NCI-H146 treated with DMSO at 0.1 percent for 48 hours (cell line): ENCODE data around the gene IFI30.
A peak's percentile ranks its signal among the peaks of the same experiment; 100 is the strongest.

Experiments
- DNase-seq: peaks from one replicate; lab custom pipeline; 2025; ENCODE audit not compliant: unreplicated experiment; lab: John Stamatoyannopoulos, UW

Gene IFI30

DNA sequence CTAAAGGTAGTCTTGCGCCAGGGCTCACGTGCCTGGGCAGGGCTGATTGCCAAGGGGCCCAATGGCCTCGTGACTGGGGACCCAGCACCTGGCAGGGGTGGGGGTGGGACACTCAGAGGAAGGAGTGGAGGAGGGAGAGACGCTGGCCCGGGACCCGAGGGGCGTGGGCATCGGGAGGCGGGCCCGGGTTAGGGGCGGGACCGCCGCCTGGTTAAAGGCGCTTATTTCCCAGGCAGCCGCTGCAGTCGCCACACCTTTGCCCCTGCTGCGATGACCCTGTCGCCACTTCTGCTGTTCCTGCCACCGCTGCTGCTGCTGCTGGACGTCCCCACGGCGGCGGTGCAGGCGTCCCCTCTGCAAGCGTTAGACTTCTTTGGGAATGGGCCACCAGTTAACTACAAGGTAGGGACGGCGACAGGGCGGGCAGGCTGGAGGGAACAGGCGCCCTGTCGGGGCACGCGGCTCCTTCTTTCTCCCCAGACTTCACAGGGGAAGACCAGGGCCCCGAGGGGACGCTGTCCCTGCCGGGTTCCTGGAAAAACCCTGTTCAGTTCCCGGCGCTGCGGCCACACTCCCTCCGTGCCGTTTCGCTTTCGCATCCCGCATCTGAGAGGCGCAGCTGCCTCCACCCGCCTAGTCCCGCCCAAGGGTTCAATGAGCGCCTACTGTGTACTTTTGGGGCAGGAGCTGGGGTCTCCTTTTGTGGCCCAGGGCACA, at the start of gene IFI30:
TSS of gene IFI30 (plus strand) at position 242 of the 717 bp plus-strand sequence. CDS start at position 271, 29 bp downstream.
- DNase-seq, result peak; percentile 68

DNA sequence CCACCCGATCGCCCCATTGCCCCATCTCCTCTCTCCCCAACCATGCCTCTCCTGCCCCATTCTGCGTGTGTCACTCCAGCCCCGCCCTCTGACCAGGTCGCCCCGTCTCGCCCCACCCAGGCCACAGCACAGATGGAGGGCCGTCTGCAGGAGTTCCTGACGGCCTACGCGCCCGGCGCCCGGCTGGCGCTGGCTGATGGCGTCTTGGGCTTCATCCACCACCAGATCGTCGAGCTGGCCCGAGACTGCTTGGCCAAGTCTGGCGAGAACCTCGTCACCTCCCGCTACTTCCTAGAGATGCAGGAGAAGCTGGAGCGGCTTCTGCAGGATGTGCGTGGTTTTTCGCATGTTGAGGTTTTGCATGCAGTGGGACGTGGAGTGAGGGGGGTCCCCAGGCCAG, 49.8 kb upstream of the IFI30 start:
- no peak for DNase-seq

DNA sequence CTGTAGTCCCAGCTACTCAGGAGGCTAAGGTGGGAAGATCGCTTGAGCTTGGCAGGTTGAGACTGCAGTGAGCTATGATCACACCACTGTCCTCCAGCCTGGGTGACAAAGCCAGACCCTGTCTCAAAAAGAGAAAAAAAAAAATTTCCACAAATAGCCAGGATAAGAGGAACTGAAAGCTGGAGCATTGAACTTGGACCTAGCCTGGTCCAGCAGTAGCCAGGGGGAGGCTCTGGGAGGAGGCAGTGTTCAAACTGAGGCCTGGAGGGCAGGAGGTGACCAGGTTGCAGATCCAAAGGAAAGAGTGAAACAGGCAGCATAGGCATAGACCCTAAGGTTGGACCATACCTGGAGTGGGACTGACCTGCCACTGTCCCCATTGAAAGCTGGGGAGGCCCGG, 47.5 kb upstream of the IFI30 start:
- DNase-seq, result no peak

DNA sequence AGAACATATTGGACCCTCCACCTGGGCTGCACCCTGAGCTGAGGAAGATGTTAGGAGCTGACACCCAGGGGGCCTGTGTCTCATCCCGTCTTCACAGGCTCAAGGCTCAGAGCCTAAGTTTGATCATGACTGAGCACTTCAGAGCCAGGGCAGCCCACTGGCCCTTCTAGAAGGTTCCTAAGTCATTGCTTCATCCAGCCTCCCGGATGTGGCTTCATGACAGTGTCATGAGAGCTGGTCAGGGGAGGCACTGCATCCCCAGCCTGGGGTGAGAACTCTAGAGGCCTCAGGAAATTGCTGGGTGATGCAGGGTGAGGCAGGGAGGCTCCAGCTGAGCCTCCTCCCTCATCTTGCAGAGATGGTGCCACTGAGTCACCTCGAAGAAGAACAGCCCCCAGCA, 45.6 kb upstream of the IFI30 start:
- no peak for DNase-seq

DNA sequence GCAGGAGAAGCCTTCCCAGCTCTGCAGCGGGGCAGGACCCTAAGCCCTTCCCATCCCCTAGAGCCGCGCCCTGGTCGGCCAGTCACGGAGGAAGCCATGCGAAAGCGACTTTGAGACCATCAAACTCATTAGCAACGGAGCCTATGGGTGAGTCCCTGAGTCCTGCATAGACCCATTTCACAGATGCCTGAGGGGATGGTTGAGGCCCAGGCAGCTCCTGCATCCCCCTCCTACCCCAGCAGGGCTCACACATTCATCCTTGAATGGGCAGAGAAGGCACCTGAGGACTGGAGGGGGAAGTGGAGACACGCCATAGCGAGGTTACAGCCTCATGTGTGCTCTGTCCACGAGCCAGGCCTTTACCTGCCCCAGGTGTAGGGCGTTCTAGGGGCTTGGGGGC, 44.8 kb upstream of the IFI30 start:
- no peak for DNase-seq

DNA sequence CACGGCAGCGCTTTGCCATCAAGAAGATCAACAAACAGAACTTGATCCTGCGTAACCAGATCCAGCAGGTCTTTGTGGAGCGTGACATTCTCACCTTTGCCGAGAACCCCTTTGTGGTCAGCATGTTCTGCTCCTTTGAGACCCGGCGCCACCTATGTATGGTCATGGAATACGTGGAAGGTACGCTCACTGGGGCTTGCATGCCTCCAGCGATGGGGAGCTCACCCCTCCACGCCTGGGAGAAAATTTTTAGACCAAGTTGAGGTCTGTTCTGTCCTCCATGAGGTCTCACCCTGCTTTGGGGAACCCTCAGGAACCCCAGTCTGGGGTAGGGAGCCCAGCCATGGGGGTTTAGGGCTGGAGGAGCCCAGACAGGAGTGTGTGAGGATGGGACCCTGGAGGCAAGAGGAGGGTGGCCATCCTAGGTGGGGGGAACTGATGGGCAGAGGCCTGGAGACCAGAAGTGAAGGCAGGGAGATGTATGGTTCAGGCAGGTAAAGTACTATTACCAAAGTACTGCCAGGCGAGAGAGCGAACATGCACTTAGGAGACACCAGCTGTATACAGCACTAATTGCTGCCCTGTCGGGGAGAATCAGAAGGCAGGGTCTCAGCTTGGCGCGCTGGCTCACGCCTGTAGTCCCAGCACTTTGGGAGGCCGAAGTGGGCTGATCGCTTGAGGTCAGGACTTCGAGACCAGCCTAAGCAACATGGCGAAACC, 42.9 kb upstream of the IFI30 start:
- DNase-seq, result no peak

DNA sequence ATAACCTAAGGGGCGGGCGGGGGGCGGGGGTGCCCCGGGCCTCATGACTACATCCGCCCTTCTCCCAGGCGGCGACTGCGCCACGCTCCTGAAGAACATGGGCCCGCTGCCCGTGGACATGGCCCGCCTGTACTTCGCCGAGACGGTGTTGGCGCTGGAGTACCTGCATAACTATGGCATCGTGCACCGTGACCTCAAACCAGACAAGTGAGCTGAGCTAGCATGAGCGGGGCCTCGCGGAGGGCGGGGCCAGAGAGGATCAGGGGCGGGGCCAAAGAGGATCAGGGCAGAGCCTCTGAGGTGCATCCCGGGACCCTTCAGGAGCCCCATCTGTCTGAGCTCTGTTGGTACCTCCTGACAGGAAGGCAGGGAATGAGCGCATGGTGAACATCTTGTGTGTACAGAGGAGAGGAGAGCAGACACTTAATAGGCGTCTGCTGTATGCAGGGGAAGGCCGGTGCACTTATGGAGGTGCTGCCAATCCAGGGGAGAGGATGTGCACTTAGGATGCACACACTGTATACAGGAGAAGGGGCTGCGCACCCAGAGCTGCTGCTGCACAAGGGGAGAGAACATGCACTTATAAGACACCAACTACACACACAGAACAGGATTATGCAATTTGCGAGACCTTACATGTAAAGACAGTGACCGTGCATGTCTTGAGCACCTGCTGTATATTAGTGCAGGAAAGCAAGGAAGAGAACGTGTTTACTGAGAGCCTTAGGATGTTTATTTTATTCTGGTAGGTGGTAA, 41.6 kb upstream of the IFI30 start:
- DNase-seq, result no peak

DNA sequence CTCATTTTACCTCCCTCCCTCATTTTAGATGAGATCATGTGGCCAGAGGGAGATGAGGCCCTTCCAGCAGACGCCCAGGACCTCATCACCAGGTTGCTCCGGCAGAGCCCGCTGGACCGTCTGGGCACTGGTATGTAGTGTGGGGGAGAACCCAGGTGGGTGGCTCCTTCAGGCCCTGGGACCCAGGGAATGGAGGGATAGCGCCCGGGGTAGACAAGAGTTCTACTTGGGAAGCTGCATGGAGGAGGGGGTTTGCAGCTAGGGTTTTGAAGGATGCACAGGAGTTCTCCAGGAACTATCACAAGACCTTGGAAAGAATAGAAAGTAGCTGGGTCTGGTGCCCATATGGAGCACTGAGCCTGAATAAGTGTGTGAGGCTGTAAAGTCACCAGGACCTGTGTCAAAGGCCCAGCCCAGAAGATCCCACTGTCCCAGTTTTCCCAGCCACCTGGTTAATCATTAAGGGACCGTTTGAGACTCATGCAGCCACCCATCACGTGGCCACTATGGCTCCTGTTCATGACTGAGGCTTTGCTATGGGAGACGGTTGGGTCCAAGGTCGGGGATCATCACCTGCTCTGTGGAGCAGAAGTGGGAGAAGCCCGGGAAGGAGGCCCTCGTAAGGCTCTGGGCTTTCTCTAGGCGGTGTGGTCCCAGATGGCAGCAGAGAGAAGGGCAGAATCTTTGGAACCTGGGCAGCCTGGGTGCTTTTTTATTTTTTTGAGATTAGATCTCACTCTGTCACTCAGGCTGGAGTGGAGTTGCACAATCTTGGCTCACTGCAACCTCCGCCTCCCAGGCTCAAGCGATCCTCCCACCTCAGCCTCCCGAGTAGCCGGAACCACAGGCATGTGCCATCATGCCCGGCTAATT, 37.7 kb upstream of the IFI30 start:
- no peak for DNase-seq

DNA sequence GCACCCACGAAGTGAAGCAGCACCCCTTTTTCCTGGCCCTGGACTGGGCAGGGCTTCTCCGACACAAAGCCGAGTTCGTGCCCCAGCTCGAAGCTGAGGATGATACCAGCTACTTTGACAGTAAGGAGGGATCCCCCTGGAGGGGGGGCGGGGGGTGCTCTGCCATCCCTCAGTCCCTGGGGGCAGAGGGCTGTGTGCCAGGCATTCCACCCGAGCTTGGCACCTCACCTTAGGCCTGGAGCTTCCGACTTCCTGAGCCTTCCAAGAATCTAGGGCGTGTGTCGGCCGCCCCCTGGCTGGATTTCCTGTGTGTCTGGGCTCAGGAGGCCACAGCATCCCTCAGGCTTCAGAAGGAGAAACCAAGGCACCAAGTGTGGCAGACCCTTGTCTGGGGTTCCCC, 36.4 kb upstream of the IFI30 start:
- DNase-seq, result no peak

DNA sequence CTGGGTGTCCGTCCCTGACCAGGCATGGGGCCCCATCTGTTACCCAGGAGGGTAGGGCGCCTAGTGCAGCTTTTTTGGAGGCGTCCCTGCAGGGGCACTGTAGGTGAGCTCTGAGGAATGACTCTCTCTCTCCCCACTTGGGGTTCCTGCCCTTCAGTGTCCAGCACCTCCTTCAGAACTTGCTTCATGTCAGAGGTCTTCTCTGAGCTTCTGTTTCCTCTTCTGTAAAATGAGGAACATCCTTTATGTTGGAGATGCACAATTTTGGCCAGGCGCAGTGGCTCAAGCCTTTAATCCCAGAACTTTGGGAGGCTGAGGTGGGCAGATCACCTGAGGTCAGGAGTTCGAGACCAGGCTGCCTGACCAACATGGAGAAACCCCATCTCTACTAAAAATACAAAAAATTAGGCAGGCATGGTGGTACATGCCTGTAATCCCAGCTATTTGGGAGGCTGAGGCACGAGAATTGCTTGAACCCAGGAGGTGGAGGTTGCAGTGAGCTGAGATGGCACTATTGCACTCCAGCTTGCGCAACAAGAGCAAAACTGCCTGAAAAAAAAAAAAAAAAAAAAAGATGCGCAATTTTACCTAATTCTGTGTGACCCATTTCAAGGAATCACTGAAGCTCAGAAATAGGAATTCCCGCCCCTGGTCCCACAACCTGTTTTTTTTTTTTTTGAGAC, 35.8 kb upstream of the IFI30 start:
- DNase-seq, result no peak

DNA sequence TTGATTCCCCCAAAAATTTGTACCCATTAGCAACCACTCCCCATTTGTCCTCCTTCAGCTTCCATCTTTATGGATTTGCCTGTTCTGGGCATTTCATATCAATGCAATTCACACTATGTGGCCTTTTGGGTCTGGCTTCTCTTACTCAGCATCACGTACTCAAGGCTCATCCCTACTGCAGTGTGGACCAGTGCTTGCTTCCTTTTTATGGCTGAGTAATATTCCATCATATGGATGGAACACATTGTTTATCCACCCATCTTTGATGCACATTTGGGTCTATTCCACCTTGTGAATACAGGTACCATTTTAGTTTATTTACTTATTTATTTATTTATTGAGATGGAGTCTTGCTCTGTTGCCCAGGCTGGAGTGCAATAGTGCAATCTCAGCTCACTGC, 33.1 kb upstream of the IFI30 start:
- no peak for DNase-seq

DNA sequence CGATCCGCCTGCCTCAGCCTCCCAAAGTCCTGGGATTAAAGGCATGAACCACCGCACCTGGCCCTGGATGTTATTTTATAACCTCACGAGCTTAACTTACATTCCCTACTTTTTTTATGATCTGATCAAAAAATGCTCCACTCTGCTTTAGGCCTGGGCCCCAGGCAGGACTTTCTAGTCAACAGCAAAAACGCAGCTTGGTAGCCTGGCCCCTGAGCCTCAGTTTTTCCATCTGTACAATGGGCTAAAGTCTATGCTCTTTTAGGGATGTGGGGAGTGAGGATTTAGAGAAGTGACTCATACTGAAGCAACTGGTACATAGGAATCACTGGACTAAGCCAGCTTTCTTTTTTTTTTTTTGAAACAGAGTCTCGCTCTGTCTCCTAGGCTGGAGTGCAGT, 32.6 kb upstream of the IFI30 start:
- DNase-seq, result no peak

DNA sequence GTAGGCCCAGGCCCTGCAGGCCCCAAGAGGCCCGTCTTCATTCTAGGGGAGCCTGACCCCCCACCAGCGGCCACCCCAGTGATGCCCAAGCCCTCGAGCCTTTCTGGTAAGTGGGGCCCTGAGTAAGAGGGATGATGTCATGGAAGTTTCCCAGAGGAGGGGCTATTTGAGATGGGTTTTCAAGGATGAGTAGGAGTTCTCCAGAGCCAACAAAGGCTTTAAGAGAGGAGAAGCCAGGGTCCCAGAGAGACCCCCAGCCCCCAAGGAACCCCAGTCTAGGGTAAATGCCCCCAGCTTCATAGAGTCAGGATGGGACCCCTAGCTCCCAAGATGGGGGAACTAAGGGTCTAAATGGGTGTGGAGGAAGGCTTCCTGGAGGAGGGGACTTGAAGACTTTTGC, 29.7 kb upstream of the IFI30 start:
- no peak for DNase-seq

DNA sequence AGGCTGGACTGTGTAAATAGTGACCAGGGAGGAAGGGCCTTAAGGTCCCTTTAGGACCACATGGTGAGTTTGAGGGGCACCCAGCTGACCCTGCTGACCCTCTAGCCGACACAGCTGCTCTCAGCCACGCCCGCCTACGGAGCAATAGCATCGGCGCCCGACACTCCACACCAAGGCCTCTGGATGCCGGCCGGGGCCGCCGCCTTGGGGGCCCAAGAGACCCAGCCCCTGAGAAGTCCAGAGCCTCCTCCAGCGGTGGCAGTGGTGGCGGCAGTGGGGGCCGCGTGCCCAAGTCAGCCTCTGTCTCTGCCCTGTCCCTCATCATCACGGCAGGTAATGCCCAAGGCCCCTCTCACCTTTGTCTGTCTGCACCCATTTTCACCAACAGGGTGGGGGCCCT, 29.3 kb upstream of the IFI30 start:
- DNase-seq, result no peak

DNA sequence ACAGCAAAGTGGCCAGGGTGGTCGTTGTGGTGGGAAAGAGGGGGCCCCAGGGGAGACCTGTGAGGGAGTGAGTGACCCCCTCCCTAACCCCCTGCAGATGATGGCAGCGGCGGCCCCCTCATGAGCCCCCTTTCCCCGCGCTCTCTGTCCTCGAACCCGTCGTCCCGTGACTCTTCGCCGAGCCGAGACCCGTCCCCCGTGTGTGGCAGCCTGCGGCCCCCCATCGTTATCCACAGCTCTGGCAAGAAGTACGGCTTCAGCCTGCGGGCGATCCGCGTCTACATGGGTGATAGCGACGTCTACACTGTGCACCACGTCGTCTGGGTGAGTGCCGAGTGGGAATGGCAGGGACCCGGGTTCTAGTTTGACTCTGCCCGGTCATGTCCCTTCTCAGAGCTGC, 28.7 kb upstream of the IFI30 start:
- no peak for DNase-seq

DNA sequence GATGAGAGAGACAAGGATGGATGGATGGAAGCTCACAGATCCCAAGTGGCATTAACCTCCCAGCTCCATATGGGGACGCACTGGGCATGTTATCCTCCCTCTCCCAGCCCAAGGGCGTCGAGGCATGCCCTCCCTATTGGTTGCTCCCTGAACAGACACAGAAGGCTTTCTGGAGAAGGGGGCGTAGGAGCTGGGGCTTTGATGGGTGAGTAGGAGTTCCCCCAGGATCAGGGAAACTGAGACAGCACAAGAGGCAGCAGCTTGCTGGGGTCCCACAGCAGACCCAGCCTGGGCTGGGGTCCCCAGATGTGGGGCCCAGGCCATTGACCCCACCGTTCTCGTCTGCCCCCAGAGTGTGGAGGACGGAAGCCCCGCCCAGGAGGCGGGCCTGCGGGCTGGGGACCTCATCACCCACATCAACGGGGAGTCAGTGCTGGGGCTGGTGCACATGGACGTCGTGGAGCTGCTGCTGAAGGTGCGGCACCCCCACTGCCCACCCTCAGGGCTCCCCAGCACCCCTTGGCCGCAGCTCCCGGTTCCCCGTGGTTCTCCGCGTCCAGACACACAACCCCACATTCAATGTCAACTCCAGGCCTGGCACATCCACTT, 28.1 kb upstream of the IFI30 start:
- no peak for DNase-seq

DNA sequence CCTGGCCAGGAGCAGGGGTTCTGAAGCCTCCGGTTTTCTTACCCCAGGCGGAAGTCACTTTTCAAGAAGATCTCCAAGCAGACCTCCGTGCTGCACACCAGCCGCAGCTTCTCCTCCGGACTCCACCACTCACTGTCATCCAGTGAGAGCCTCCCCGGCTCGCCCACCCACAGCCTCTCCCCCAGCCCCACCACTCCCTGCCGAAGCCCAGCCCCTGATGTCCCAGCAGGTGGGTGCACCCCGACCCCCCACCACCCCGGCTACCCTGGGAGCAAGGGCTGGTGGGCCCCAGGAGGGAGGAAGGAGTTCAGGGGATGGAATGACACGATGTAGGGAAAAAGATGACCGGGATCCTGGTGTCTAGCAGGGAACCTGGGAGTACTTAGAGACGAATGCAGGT, 26.2 kb upstream of the IFI30 start:
- DNase-seq, result no peak

DNA sequence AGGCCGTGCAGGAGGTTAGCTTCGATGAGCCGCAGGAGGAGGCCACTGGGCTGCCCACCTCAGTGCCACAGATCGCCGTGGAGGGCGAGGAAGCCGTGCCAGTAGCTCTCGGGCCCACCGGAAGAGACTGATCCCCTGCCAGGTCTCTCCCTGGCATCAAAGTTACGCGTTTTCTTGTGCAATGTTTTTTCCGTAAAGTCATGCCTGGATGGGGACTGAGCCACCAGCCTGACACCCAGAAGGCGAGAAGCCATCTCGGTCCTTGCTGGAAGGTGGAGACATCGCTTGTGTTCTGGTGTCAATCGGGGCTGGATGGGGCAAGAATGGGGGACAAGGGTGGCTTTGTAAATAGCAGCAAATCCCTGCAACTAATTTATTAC, 24.0 kb upstream of the IFI30 start:
- no peak for DNase-seq

DNA sequence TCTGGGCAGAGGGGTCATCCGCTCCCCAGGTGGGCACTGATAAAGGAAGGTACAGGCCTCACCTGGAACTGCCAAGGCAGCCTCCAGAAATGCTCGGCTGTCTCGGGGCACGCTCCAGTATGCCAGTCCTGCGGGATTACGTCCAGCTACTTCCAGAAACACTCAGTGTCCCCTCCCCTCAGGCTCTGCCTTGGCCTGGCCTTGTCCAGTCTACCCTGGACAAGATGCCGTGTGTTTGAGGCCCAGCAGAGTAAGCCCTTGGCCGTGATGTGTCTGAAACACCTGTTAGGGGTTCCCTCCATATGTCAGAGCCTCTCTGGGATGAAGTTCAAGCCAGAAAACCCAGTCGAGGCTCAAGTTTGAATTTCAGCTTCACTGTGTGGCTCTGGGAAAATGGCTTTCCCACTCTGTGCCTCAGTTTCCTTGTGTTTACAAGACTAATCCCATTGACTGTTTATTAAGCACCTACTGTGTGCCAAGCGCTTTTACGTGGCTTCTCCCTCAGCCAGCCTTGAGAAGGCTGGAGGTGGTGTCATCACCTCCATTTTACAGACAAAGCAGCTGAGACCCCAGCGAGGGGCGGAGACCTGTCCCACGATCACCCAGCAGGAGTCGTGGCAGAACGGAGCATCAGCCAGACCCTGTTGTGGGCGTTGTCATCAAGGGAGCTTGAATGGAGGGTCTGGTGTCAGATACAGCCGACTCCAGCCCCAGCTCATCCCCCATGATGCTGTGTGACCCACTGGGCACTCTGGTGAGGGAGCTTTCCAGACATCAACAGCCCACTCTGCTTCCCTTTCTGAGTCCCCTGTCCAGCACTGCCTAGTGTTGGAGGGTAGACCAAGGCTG, 22.6 kb upstream of the IFI30 start:
- no peak for DNase-seq
